HL-60/S4 (cell line): ENCODE results near the gene TMEM131.

ENCODE experiments used
- in situ Hi-C: fragments of 300-500 bp; cut with MboI; formaldehyde crosslinking; loops from 2 replicates; pipeline ENCODE4 v1.14.3; 2022; ENCODE audit warnings: low sequenced_read_pairs

TMEM131 gene

DNA sequence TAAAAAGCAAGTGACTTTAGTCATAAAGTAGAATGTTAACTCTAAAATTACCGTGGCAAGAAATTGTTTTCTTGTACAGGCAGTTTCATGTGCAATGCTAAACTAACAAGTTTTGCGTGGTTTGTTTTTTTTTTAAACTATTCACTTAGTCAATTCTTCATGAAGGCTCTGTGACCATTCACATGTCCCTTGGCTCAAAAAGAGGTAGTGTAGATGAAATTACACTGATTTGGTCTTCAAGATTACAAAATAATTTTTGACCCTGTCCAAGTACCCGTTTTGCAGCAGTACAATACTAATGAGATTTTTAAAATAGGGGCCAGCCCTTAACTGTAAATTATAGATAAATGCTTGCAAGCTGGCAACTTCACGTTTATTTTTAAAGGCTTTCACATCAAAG is 1.3 kb downstream of the TMEM131 start:
- in situ Hi-C loops, result no loop called here

DNA sequence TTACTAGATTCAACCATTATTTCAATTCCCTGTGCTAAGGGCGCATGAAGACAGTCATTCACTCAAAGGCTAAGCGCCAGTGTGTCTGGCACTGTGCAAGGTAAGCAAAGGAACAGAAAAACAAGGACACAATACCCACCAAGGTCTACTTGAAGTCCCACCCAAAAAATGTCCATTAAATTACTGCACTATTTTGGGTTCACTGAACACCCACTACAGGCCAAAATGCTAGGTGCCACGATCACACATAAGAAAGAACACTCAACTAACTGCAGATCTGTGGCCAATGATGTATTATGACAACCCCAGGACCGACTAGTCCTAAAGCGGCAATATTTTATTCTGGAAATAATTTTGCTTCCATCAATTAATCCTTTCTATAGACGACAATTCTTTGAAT is 1.8 kb downstream of the TMEM131 start:
- in situ Hi-C loops, result no loop called here

DNA sequence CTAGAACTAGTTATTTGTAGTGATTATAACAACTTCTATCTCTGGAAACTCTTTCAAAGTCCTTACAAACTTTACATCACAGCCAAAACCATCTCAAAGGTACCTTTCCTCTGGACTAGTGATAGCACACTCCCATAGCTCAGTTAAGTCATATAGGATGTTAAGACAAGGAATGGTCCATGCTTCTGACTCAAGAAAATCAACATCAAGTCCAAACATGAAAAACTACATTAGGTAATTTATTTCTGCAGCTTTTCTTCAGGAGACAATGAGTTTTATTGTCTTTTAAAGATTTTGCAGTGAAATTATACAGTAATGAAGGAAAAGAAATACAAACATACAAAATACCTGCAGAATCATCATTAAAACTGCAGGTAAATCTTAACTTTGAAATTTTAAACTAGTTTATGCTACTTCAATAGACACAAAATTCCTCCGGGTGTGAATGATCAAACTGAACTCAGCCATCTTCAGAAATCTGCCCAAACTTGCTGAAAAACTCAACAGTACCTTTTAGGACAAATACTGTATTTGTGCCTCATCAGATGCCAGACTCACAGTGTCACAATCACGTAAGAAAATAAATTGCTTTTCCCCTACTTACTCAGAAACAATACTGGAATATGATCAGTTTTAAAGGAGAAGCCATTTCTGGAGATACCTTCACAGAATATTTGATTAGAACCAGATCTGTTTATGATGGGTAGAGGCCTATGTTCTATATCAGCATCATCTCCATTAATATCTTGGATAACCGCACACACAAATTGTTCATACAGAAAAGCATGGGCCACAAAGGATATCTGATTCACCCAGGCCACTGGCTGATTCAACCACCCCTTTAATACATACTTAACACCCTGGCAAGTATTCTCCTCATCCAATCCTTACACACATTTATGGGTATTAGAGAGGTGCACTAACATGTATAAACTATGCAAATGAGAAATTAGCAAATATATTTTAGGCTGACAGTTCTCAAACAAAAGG is 2.6 kb downstream of the TMEM131 start:
- in situ Hi-C loops, result no loop called here

DNA sequence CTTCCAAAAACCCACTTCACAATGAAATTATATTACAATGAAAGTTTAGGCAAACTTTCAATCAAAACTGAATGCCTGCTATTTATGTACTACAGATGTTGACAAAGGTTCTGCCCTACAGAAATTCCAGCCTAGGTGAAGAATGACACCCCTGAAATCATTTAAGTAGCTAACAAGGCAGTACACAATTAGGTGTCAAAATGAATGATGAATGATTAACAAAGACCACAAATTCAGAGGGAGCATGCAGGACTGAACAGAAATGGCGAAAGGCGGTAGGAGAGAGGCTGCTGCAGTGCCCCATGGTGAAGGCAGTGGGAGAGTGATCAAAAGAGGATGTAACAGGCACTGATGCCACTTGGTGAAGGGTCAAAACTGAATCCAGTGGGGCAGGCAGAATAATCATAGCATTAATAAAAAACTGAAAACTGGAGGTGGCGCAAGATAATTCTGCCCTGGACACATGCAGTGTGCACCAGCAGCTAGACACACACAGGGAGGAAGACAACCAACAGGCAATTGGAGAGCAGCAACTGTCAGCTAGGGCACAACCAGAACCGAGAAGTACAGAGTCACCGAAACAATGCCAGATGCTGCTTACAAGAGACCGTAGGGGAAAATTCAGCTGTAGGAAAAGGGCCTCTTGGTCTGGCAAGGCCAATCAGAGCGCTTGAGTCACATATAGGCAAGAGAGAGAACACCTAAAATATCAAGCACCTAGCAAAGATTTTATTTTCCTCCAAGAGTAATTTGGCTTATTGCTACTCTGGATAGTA is 4.5 kb downstream of the TMEM131 start:
- in situ Hi-C loops, result no loop called here

DNA sequence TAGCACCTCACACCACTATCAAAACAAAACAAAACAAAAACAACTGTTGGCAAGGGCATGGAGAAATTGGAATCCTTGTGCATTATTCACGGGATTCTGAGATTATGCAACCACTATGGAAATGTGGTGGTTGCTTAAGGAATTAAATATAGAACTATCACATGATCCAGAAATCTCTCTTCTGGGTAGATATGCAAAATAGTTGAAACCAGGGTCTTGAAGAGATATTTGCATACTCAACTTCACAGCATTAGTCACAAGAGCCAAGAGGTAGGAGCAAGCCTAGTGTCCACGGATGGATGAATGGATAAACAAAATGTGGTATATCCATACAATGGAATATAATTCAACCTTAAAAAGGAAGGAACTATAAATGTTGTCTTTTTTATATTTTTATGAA is 7.0 kb downstream of the TMEM131 start:
- in situ Hi-C loops, result no loop called here

DNA sequence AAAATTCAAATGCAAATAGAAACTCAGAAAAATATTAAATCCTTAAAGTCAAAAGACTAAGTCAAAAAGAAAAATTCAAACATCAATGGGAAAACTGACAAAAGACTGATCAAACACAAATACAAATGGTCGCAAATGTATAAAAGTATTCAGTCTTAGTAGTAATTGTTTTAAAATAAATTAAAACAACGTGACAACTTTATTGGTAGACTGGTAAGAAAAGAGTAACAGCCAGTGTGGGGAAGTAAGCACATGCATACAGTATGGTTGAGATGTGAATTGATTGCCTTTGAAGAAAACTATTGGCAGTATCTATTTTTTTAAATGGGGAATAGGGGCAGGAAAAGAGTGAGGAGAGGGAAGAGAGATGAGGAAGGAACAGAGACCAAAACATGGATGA is 9.8 kb downstream of the TMEM131 start:
- in situ Hi-C loops, result no loop called here

DNA sequence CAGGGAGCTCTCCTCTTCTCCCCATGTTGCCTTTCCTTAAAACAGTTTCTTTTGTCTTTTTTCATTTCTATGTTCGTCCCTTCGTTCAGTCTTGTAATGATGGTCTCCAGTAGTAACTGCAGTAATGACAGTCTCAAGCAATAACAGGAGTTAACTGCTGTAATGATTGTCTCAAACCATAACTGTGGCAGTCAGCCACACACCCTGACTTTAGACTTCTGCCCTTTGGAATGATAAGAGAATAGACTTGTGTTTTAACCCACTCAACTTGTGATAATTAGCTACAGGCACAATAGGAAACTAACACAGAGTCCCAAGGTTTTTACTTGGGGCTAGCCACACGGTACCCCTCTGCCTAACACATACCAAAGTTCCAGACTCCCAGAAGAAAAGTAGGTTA is 12.1 kb downstream of the TMEM131 start:
- in situ Hi-C loops, result no loop called here

DNA sequence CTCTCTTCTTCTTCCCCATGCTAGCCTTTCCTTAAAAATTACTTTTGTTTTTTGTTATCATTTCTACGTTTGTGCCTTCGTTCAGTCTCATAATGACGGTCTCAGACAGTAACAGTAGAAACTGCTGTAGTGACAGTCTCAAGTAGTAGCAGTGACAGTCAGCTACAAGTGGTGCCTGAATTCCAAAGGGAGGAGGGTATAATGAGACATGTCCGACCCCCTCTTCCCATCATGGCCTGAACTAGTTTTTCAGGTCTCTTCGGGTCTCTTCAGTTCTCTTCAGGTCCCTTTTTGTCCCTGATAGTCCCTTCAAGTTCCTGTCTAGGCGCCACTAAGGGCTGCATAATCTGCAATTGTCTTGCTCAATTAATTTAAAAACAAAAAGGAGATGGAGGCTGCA is 12.6 kb downstream of the TMEM131 start:
- in situ Hi-C loops, result no loop called here

DNA sequence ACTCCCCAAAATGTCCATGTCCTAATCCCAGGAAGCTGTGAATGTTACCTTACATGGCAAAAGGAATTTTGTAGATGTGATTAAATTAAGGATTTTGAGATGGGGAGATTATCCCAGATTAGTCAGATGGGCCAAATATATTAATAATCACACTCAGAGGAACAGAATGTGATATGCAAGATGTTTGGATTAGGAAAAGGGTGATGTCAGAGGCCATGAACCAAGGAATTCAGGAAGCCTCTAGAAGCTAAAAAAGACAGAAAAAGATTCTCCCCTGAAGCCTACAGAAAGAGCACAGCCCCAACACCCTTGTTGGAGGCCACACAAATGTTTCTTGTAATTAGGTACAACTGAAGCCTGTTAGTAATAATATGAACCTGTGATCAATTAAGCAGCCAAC is 13.1 kb downstream of the TMEM131 start:
- in situ Hi-C loops, result no loop called here

DNA sequence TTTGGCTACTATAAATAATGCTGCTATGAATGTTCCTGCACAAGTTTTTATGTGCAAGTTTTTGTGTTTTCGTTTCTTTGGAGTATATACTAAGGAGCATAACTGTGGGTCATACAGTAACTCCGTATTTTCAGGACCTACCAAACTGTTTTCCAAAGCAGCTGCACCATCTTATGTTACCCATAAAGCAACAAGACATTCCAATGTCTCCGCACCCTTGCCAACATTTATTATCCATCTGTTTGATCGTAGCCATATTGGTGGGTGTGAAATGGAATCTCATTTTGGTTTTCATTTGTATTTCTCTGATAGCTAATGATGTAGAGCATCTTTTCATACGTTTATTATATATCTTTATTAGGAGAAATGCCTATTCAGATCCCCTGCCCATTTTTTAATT is 13.8 kb downstream of the TMEM131 start:
- in situ Hi-C loops, result no loop called here

DNA sequence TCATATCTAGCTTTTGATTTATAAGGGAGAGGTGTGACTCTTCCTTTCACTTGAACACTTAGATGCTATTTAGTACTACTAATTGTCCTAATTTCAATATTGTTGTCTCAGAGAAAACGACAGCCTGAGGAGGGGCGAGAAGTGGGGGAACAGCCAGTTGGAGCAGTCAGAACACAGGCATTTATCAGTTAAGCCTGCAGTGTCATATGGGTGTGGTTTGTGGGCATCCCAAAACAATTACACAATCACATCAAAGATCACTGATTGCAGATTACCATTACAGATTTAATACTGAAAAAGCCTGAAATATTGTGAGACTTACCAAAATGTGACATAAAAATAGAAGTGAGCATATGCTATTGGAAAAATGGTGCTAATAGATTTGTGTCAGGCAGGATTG is 15.8 kb downstream of the TMEM131 start:
- in situ Hi-C loops, result no loop called here

DNA sequence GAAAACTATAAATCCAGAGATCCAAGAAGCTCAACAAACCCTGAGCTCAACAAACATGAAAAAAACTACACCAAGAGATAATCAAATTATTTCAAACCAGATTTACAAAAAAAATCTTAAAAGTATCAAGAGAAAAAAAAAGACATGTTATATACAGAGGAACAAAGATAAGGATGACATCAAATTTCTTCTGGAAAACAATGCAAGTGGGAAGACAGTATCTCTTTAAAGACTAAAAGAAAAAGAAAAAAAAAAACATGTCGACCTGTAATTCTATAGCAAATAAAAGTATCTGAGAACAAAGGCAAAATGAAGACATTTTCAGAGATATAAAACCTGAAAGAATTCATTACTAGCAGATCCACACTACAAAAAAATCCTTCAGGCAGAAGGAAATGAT is 21.3 kb downstream of the TMEM131 start:
- in situ Hi-C loops, result no loop called here

DNA sequence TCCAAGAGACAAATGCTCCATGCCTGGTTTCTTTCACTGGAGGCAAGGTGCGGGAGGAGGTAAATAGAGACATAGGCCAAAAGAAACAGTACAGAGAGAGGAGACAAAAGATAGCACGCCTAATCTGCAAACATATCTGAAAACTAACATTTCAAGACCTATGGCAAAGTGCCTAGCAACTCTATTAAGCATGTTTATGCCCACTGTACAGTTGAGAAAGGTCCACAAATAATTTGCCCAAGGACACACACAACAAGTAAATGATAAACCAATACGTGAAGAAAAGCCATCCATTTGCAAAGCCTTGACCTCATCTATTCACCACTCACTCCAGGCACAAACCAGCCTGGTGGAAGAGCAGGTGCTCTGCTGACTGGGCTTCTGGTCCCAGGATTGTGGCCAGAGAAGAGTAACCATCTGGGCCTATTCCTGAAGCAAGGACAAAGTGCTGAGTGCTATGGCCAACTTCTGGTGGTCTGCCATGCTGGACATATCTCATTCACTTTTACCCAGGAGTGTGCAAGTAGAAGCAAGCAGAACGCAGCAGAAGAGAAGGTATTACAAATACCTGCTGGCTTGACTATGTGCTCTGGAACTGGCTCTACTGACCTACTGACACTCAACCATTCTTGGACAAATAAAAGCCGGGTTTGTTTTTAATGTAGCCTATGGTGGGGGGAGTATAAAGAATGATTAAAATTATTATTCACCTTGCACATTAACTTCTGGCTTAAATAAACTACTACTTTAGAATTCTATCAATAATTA is 25.3 kb downstream of the TMEM131 start:
- in situ Hi-C loops, result no loop called here

DNA sequence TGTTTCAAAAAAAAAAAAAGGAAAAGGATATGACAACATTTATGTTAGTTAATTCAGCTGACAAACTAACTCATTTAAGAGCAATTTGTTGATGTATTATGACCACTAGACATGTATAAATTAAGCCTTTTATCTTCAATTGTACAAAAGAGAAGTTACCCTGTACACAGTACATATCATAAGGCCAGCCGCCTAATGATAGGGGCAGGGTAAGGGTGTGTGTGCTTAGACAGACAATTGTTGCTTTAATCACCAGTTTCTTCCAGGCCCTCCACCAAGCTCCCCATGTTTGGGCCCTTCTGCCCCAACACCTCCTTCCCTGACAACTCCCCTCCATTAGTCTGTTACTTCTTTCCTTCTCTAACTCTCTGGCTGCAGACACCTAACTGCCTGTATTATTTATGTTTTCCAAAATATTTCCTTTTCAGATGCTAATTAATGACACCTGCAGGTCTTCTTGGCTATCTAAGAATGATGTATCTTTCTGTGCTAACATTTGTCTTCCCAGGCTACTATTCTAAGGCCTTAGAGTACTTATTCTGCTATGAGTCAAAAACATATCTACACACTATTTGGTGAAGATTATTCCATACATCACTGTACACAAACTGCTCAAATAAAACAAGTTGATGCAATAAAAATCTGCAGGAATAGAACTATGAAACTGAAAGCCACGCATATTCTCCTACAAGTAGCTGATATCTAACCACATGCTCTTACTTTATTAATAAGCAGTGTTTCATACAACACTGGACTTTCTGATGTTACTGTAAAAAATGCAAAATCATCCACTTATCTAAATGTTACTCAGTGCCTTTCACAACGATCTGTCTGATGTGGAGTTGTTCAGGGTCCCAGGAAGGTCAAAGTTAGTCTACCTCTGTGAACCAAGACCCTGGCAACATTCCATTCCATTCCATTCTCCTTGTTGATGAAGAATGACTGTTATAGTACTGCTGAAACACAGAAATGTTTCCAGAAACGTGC is 26.4 kb downstream of the TMEM131 start:
- in situ Hi-C loops, result no loop called here

DNA sequence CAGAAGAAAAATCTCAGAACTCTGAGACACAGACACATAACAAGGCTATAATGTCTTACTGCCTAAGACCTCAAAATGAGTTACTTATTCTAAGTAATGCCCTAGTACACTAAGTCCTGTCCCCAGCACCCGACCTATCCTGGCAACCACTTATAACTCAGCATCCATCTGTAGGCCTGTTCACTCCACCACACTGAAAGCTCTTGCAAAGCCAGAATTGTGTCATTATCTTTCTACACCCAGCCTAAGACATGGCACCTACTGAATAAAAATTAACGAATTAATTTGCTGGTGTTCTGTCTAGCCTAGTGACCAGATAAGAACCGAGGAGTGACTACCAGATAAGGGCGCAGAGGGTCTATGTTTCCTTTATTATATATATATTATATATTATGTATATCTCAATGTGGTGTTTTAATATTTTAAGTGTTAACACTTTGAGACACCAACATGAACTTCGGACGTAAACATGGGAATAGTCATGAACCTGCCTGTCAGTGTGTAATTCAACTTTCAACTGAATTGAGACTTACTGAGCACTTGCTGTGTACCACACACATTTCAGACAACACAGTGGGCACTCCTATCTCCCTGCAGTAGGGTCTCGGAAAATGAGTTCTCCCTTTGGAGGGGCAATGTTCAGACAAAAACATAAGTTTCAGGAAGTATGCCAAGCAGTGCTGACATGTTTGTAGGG is 27.7 kb downstream of the TMEM131 start:
- in situ Hi-C loops, result no loop called here

DNA sequence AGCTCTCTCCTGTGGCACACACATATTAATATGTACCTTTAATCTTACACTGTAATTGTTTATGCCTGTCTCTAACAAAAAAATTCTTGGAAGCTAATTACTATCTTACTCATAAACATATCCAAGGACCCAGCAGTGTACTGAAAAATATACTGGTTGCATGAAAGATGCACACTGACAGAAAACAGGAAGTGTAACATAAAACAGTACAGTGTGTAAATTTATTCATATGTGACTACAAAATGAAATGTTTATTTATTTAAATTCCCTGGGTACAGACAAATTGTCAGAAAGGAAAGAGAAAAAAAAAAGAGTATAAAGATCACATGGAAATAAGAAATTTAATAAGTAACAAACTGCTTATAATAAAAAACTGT is 28.5 kb downstream of the TMEM131 start:
- in situ Hi-C loops, result no loop called here

DNA sequence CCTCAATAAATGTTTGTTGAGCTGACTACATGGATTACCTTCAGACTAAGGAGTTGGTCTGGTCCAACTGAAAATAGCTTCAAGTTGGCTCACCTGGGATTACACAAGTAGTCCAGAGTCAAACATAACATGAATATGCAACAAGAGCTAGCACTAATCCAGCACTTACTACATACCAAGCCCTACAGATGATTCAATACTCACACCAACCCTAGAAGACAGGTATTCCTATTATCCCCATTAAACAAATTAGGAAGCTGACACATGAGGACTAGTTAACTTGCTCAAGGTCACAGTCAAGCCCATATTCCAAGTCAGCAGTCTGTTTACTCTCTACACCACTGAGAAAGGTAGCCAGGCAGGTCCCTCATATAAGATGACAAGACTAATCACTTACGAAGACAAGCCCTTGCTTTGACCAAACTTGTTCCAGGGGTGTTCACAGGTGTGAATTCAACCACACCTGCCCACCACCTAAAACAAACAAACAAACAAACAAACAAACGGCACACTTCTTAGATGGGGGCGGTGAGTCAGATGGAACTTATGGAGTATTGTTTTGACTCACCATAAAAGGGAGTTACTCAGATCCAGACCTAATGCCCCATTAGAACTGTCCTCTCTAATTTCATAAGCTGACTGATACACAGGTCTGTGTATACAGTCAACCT is 29.1 kb downstream of the TMEM131 start:
- in situ Hi-C loops, result no loop called here

DNA sequence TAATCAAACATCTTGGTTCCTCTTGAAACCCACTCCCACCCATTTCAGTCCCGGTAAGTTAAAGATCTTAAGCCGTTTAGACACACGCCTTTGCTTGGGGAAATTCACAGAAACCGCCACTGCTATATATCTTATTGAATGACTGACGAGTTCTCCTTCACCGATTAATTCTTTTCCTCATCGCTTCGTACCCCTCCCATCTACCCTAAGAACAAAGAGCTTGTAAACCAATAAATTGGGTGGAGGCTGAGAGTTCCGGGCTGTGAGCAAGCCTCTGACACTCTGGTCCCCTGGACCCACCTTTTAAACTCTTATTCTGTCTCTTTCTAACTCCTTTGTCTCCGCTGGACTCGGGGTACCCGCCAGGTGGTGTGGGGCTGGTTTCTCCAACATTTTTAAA is 30.6 kb downstream of the TMEM131 start:
- in situ Hi-C loops, result no loop called here

DNA sequence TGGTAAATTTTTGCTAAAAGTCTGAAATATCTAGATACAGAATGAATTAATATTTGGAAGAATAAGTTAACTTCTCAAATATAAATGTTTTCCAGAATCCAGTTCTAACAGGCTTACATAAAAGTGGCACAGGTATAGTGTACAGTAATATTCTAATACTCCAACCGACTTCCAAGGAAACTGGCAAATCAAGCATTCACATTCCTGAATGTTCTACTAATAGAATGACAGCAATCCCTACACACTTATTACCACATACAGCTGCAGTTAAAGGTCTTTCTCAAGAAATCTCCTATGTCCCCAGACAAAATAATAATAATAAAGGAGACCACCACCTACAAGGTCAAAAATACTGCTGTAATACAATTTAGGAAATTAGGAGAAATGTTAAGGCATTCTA is 31.9 kb downstream of the TMEM131 start:
- in situ Hi-C loops, result no loop called here
